ENCODE measurements around the gene CDIP1.

DNA sequence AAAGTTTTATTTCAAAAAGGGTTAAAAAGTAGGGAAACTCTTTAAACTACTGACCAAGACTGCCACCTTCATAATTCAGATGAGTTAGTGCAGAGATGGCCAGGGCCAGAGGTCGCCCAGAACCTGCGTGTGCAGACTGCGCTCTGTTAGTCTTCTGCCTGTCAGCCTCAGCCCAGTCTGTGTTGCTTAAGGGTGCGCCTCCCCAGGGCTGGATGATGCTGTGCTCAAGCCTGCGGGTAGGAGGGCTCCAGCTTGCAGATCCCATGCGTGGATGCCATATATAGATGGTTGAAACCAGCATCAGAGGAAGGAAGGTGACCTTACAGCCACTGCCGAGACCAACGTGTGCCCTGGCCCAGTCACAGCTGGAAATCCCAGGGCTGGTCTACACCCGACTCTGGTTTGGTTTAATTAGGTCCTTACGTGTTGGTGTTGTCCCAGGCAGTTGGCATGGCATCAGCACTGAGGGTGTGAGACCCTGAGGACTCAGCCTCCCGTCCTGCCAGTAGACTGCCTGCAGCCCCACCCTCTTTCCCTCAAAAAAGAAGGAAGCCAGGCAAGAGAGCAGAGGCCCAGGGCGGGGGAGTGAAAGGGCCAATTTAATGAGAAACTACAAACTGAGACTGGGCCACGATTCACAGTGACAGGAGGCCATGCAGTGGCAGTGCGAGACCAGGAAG, 27.7 kb downstream of the CDIP1 start:
- TF ChIP-seq CTCF (IDR thresholded peaks at IDR 0.05): no peak
- TF ChIP-seq POLR2A (IDR thresholded peaks at IDR 0.05): no peak
